Activated CD4-positive, alpha-beta T cell treated with anti-CD3 and anti-CD28 coated beads, Interleukin-10, Interleukin-2, amounts not matched to agents 100 ng/mL and 50 ng/mL, durations not matched to agents 16 hours and 8 hours (primary cell): ENCODE data around the gene PRMT2.
"Not testable (repeated sequence)": the region's sequence is repeated elsewhere in the genome, so short reads cannot be mapped to it uniquely, and the experiment has no call there.

Source experiments
- DNase-seq: peaks from one replicate; pipeline ENCODE4 v3.0.0-alpha.2; 2020

Gene PRMT2

GRCh38 chr21:46618738-46619379 lies 16.6 kb upstream of the PRMT2 start:
- no peak for DNase-seq

- DNase-seq: no peak
These were observed 15.6 kb upstream of the PRMT2 start for GRCh38 chr21:46619846-46620245.

DNA sequence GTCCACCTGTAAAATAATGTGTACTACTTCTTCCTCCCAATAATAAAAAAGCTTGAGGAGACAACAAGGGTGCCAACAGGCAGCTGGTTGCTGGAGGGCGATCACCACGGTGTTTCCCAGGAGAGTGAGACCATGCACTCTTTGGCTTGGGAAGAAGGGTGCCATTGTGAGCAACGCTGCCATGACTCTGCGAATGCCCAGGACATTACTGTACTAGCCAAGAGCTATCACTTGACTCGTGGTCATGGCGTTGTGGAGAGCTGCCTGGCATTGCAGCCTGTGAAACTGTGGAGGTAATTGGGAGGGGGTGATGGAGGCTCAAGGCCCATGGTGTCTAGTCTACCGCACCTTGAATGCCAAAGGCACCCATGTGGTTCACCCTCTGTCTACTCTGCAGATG lies 14.6 kb upstream of the PRMT2 start:
- no peak for DNase-seq

DNA sequence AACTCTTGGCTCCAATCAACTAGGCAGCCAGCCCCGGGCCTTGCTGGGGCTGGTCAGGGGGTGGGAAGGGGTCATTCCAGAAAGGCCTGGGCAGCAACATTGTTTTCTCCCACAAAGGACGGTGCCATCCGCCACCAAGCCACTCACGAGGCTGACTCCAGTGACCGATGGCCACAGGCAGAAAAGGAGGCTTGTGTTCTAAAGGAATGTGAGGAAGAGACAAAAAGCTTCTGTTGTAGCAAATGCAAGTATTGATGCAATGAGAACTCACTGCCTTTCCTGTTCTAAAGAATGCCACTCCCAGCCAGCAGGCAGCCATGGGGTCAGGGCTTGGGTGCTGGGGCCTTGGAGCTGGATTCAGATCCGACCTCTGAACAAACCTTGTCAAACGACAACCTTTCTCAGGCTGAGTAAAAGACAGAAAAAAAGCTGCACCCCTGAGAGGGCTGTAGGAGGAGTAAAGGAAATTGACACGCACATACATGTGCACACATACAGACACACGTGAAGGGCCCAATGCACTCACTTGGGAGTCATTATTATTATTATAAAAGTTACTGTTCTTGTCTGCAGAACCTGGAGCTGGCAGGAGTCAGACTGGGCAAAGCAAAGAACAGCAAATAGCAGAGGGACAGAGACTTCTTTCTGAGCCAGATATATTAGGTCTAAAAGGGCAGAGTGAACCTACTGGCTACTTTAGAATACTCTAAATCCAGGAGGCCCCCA lies 13.9 kb upstream of the PRMT2 start:
- DNase-seq: no peak

DNA sequence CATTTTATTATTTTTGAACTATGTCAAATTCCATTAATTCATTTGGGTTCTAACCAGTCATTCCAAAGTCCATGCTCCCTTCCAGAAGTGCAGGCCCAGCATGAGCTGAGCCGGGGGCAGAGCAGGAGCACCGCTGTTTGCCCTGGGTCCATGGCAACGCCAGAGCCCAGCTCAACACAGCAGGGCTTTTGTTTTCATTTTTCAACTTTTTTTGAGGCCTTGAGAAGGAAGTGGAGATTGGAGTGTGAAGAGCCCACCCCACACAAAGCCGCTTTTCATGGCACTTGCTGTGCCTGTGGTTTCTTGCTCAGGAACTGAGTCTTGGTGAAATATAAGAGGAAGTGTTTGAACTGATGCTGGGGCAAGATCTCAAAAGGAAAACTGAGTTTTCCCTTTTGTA lies 13.2 kb upstream of the PRMT2 start:
- DNase-seq: peak; percentile 7

- DNase-seq: no peak
These were observed 11.4 kb upstream of the PRMT2 start for GRCh38 chr21:46624050-46624449.

DNA sequence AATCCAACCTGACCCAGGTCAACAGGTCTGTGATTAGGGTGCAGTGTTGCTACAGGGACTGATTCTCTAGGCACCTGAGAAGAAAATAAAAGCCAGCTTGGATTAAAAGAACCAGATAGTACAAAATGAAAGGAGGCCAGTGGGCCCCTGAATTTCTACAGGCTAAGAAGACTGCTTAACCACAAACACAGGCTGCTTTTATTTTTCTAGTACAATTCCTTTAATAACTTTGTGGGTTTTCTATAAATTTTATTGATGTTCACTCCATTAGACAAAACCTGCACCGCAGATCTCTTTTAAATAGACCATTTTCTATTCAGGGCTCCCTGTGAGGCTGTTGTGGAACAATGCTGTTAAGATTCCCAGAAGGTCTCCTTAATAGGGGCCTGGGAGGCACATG lies 9.7 kb upstream of the PRMT2 start:
- no peak for DNase-seq

- DNase-seq: no peak
These were observed 8.9 kb upstream of the PRMT2 start for GRCh38 chr21:46626536-46626935.

DNA sequence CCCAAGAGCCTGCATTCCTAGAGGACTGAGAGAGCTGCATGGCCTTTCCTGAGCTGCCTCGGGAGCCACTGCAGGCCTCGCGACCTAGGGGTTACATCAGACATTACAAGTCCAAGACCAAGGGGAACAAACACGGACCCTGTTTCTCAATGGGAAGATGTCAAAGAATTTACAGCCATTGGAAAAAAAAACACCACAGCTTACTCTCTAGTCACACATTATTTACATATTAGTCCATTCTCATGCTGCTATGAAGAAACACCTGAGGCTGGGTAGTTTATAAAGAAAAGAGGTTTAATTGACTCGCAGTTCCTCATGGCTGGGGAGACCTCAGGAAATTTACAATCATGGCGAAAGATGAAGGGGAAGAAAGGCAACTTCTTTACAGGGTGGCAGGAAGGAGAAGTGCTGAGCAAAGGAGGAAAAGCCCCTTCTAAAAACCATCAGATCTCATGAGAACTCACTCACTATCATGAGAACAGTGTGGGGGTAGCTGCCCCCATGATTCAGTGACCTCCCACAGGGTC lies 8.4 kb upstream of the PRMT2 start:
- DNase-seq: no peak

DNA sequence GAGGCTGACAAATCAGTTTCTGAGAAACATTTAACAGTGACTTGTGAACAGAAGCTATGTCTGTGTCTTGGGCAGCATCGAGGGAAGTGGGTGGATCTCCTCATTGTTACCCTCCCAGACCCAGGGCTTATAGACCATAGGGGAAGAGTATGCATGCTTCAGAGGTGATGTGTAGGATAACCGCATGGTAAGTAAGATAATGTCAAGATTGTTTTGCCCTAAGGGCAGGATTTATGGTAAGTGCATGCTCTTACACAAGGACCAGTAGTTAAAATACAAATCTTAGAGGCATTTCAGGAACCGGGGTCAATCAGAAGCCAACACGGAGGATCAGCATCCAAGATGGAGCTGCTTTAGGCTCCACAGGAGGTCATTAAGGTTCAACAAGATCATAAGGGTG lies 7.7 kb upstream of the PRMT2 start:
- no peak for DNase-seq

- DNase-seq: no peak
These were observed 6.6 kb upstream of the PRMT2 start for GRCh38 chr21:46628868-46629267.

DNA sequence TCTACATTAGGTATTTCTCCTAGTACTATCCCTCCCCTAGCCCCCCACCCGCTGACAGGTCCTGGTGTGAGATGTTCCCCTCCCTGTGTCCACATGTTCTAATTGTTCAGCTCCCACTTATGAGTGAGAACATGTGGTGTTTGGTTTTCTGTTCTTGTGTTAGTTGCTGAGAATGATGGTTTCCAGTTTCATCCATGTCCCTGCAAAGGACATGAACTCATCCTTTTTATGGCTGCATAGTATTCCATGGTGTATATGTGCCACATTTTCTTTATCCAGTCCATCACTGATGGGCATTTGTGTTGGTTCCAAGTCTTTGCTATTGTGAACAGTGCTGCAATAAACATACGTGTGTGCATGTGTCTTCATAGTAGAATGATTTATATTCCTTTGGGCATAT lies 4.6 kb upstream of the PRMT2 start:
- not testable (repeated sequence) for DNase-seq

- DNase-seq: no peak
These were observed 1.9 kb upstream of the PRMT2 start for GRCh38 chr21:46633566-46633965.

DNA sequence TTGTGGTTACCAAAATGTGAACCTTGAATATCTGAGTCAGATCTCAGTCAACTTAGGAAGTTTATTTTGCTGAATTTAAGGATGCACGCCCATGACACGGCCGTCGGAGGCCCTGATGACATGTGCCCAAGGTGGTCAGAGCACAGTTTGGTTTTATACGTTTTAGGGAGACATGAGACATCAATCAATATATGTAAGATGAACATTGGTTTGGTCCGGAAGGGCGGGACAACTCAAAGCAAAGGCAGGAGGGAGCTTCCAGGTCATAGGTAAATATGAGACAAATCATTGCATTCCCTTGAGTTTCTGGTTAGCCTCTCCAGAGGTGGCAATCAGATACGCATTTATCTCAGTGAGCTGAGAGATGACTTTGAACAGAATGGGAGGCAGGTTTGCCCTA lies 1.0 kb upstream of the PRMT2 start:
- peak; percentile 11 for DNase-seq

DNA sequence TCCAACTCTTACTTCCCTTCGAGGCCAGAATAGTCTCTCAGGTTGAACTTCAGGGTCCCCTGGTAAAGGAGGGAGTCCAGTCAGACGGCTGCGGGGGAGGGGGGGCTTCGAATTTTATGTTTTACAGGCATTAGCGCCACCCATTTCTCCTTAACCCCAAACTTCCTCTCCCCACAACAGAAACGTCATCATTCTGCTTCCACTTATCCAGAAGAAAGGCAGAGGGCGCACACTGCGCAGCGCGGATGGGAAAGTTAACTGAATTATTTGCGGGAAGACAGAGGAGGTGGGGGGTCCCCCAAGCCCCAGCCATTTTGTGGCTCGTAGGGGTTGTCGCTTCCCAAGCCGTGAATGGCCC lies 529 bp upstream of the PRMT2 start:
- DNase-seq: peak; percentile 55

DNA sequence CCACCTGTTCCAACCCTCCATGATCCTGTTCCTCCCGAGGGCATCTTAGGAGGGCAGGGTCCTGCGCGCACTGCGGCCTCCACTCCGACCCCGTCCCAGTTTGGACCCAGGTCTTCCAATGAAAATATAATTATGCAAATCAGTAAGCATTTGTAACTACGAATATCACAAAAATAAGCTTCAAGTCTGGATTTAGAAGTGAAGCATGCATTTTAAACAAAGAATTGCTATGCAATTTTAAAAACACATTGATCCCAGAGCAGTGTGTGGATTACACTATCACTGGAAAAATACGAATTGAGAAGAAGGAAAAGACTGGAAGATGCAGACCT lies 673 bp downstream of the PRMT2 start:
- no peak for DNase-seq

- no peak for DNase-seq
These were observed 1.2 kb downstream of the PRMT2 start for GRCh38 chr21:46636550-46637285.

GRCh38 chr21:46637952-46638746 lies 2.7 kb downstream of the PRMT2 start:
- DNase-seq: peak; percentile 63

DNA sequence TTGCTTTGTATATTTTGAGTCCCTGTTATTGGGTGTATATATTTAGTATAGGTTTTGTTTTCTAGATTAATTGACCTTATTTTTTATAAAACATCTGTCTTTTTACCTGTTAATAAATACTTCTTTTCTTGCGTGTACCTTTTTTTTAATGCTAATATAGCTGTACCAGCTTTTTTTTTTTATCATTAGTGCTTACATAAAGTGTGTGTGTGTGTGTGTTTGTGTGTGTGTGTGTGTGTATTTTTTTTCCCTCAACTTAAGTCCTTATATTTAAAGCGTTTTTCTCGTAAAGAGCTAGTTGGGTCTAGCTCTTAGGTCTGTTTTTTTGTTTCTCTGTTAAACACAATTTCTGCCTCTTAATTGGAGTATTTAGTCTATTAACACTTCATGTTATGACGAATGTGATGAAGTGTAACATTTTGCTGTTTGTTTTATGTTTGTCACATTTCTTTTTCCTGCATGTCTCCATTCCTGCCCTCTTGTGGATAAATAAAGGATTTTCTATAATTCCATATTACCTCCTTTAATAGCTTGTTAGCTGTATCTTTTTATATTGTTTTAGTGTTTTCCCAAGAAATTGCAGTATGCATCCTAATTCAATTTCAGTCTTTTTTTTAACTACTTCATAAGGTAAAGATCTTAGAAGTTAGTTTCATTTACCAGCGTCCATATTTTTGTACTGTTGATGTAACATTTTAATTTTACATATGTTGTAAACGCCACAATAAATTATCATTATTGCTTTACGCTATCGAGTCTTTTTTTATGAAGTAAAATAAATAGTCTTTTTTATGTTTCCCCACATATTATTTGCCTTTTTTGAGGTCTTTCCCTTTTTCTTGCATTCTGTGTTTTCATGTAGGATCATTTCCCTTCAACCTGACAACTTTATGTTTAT lies 4.3 kb downstream of the PRMT2 start:
- DNase-seq: no peak

DNA sequence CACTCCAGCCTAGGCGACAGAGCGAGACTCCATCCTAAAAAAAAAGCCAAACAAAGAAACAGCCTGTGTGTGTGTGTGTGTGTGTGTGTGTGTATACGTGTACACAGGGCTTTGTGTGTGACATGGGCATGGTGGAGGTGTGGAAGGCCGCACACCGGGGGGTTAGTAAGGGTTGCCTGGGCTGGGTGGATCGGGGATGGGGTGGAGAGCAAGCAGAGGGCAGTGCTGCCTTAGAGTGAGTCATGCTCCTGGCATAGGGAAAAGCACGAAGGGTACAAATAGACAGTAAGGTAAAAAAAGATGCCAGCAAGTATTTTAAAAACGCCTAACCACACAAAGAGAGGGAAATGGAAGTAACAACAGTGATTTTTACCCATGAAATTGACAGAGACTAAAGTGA lies 6.2 kb downstream of the PRMT2 start:
- no peak for DNase-seq

DNA sequence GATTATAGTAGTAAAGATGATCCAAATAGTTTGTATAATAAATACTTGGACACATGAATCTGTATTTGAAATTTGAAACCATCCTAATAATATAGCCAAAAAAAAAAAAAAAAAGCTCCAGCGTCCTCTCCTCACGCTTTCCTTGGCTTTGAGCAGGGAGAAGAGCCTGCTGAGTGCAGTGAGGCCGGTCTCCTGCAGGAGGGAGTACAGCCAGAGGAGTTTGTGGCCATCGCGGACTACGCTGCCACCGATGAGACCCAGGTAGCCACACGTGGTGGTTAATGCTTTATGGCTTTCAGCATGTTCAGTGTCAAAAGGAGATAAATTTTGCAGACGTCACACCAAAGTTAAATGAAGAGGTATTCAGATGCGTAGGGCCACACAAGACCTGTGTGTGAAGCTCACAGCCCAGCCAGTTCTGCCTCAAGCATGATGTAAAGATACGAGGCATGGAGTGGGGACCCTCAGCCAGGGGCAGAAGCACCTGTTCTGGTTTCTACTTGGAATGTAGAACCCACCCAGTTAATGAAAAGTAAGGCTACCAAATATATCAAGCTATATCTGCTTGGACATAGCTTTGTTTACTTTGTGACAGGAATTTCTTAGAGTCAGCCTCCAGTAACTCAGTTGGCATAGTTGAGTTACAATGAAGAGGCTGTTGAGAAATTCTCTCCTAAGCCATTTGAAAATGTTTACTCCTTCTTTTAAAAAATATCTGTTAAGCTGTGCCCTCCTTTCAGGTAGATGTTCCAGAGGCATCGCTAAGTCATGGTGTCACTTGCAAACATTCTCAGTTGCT lies 8.1 kb downstream of the PRMT2 start:
- DNase-seq: no peak
